ENCODE measurements around the gene FSTL3.

GRCh38 chr19:678791-679388, 2.7 kb downstream of the FSTL3 start:
- TF ChIP-seq CTCF (IDR thresholded peaks at IDR 0.05) (no peak), SIN3A (IDR thresholded peaks at IDR 0.05; ENCODE audit: borderline replicate concordance, insufficient read depth, low read depth, low read length) (no peak), POLR2AphosphoS5 (IDR thresholded peaks at IDR 0.05; ENCODE audit: low read depth, low read length) (no peak), REST (IDR thresholded peaks at IDR 0.05; ENCODE audit: insufficient read depth in 1 of 2, low read depth in 2 of 2, low read length in 1 of 2) (no peak), TCF7L2 (IDR thresholded peaks at IDR 0.05; ENCODE audit: low read depth, low read length) (no peak)

Measured in Panc1 (cell line).